PC-9 (cell line): ENCODE measurements around the gene AK9. TPM values are rescaled to one million over a fixed set of nuclear protein-coding genes. Genes with fewer than 3 reads are reported as not detected.
"Not testable (repeated sequence)": the region's sequence is repeated elsewhere in the genome, so short reads cannot be mapped to it uniquely, and the experiment has no call there.

Source experiments
- BruUV-seq: library from RNA; stranded (reverse); fragments of 400-500 nt; replicated peaks from 2 replicates; lab custom pipeline; 2021; lab: Mats Ljungman, UMichigan
- CTCF ChIA-PET: fragments of 300-600 bp; sonication (Branson Sonifier 250); formaldehyde crosslinking; loops from one replicate; lab custom pipeline; 2022; ENCODE audit warnings: antibody characterized with exemption; lab: Charles Lee
- POLR2A ChIA-PET: fragments of 300-600 bp; sonication (Branson Sonifier 250); formaldehyde crosslinking; loops from one replicate; lab custom pipeline; 2022; ENCODE audit warnings: antibody characterized with exemption; ENCODE audit not compliant: unreplicated experiment; lab: Charles Lee
- DNase-seq, 2 experiments: peaks; one replicate each; pipeline versions ENCODE4 v3.0.0 to v3.0.0-alpha.2; 2015 to 2022; ENCODE audit warnings: mixed read lengths in 1 of 2
- H2AFZ ChIP-seq: fragments of 200-600 bp; sonication (generic); 2 replicates; pipeline ENCODE4 v1.8.1; 2017; ENCODE audit warnings: antibody characterized with exemption
- H3F3A ChIP-seq: fragments of 200-600 bp; sonication (generic); 2 replicates; pipeline ENCODE4 v1.8.1; 2017; ENCODE audit warnings: antibody characterized with exemption, mild to moderate bottlenecking, low read depth; ENCODE audit not compliant: insufficient read depth
- H3K27ac ChIP-seq: fragments of 200-600 bp; sonication (generic); 2 replicates; pipeline ENCODE4 v1.6.1; 2016; ENCODE audit warnings: mixed run types
- H3K27me3 ChIP-seq: fragments of 200-600 bp; sonication (generic); 2 replicates; pipeline ENCODE4 v1.6.1; 2016; ENCODE audit warnings: low read depth, mixed run types; ENCODE audit not compliant: insufficient read depth
- H3K36me3 ChIP-seq: fragments of 200-600 bp; sonication (generic); 2 replicates; pipeline ENCODE4 v1.6.1; 2016; ENCODE audit warnings: low read depth, mixed run types
- H3K4me1 ChIP-seq: fragments of 200-600 bp; sonication (generic); replicated peaks from 2 replicates; pipeline ENCODE4 v1.6.1; 2016; ENCODE audit warnings: mixed run types; ENCODE audit not compliant: insufficient read depth
- H3K4me2 ChIP-seq: fragments of 200-600 bp; sonication (generic); 2 replicates; pipeline ENCODE4 v1.6.1; 2017; ENCODE audit warnings: mixed run types
- H3K4me3 ChIP-seq: fragments of 200-600 bp; sonication (generic); 2 replicates; pipeline ENCODE4 v1.6.1; 2016; ENCODE audit warnings: mixed run types
- H3K79me2 ChIP-seq: fragments of 200-600 bp; sonication (generic); 2 replicates; pipeline ENCODE4 v1.6.1; 2017; ENCODE audit warnings: low read depth, mixed run types
- H3K9me2 ChIP-seq: fragments of 200-600 bp; sonication (generic); 2 replicates; pipeline ENCODE4 v1.8.1; 2017; ENCODE audit warnings: mild to moderate bottlenecking; ENCODE audit not compliant: insufficient read depth
- H3K9me3 ChIP-seq: fragments of 200-600 bp; sonication (generic); 2 replicates; pipeline ENCODE4 v1.8.1; 2016; ENCODE audit warnings: low read depth; ENCODE audit not compliant: insufficient read depth
- H4K20me1 ChIP-seq: fragments of 200-600 bp; sonication (generic); 2 replicates; pipeline ENCODE4 v1.8.1; 2017; ENCODE audit not compliant: insufficient read depth
- EZH2 ChIP-seq: fragments of 200-600 bp; sonication (generic); IDR thresholded peaks from 2 replicates; pipeline ENCODE4 v1.8.0; 2017; ENCODE audit warnings: antibody characterized with exemption, low read depth
- intact Hi-C: fragments of 100-400 bp; cut with micrococcal nuclease; formaldehyde crosslinking; loops from one replicate; pipeline ENCODE4 v1.10.0; 2022; ENCODE audit not compliant: unreplicated experiment
- total RNA-seq: library from RNA; stranded (reverse); gene quantifications from 2 replicates; pipeline ENCODE4 v1.2.3, GENCODE V29; 2021
- TF ChIP-seq, protein P1 (sequence below): fragments of 200-600 bp; sonication (generic); conservative IDR thresholded peaks from 2 replicates; pipeline ENCODE4 v1.6.1; 2017; ENCODE audit warnings: mixed run types, antibody characterized with exemption, mild to moderate bottlenecking, moderate library complexity

AK9 gene
- total RNA-seq, 1 experiment from 2014 or later: 7.4 TPM

DNA sequence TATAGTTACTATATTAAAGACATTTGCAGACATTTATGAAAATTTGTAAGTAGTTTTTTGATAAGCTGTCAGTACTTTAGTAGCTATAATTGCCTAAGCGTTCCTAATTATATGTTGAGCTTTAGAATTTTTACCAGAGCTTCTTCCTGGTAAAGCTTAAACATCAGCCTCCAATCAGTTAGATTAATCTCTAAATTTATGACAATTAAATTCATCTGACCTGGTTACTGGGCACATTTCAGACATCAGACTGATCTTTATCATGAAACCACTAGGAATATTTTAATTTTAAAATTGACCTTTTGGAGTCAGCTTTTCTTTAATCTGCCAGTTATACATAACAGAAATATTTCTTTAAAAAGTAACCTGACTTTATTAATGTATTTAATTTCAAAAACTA, 23.6 kb upstream of the AK9 start:
- intact Hi-C loops: no loop called here
- POLR2A ChIA-PET: no interaction called here
- Histone ChIP-seq H4K20me1 (no peaks in the 10 kb centered on the region), H3K27me3 (no peaks in the 10 kb centered on the region), H3K79me2 (peaks cover 4% of the 10 kb centered on the region; the same call in 1 of the 2 replicates), H3K4me3 (no peak overlapping the region), H3K9me3 (no peaks in the 10 kb centered on the region), H3K4me2 (no peak overlapping the region), H3K36me3 (peaks cover 6% of the 10 kb centered on the region; the same call in 1 of the 2 replicates), H3K4me1 (no peaks in the 10 kb centered on the region), H3K27ac (no peak overlapping the region), H2AFZ (no peak overlapping the region), H3K9me2 (no peaks in the 10 kb centered on the region), H3F3A (no peaks in the 10 kb centered on the region)
- CTCF ChIA-PET: no interaction called here
- BruUV-seq: no TSS peak
- no peak for TF ChIP-seq EZH2
- no peak for DNase-seq

DNA sequence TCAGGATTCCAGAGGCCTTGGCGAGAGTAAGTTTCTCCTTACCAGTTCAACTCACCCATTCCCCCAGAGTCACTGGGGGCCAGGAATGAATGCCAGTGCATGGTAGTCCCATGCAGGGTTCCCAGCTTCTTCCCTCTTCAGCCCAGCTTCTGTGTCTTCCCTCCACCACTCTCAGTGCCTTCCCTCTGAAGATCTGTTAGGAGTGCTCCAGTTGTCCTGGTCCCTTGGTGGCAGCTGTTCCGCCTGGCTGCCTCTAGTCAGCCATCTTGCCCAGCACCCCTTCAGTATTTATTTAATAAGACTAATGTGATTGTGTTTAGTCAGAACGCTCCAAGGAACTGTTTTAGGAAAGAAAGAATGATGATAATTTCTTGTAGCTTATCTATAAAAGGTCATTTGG, 23.2 kb upstream of the AK9 start:
- no peak overlapping the region for H3K4me3 ChIP-seq
- no peaks in the 10 kb centered on the region for H3K4me1 ChIP-seq
- H3K27ac ChIP-seq: no peak overlapping the region
- no peak overlapping the region for H3K4me2 ChIP-seq
- no peak for DNase-seq
- no peaks in the 10 kb centered on the region for H3F3A ChIP-seq
- intact Hi-C loops: no loop called here
- BruUV-seq: no TSS peak
- no peaks in the 10 kb centered on the region for H3K27me3 ChIP-seq
- no peaks in the 10 kb centered on the region for H3K9me2 ChIP-seq
- no peaks in the 10 kb centered on the region for H4K20me1 ChIP-seq
- H2AFZ ChIP-seq: no peak overlapping the region
- H3K9me3 ChIP-seq: no peaks in the 10 kb centered on the region
- peaks cover 5% of the 10 kb centered on the region; the same call in 1 of the 2 replicates for H3K79me2 ChIP-seq
- ChIA-PET CTCF (no interaction called here), POLR2A (no interaction called here)
- H3K36me3 ChIP-seq: peaks cover 6% of the 10 kb centered on the region; the same call in 1 of the 2 replicates
- TF ChIP-seq EZH2: no peak
- TF ChIP-seq, protein P1, sequence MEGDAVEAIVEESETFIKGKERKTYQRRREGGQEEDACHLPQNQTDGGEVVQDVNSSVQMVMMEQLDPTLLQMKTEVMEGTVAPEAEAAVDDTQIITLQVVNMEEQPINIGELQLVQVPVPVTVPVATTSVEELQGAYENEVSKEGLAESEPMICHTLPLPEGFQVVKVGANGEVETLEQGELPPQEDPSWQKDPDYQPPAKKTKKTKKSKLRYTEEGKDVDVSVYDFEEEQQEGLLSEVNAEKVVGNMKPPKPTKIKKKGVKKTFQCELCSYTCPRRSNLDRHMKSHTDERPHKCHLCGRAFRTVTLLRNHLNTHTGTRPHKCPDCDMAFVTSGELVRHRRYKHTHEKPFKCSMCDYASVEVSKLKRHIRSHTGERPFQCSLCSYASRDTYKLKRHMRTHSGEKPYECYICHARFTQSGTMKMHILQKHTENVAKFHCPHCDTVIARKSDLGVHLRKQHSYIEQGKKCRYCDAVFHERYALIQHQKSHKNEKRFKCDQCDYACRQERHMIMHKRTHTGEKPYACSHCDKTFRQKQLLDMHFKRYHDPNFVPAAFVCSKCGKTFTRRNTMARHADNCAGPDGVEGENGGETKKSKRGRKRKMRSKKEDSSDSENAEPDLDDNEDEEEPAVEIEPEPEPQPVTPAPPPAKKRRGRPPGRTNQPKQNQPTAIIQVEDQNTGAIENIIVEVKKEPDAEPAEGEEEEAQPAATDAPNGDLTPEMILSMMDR: no peak

DNA sequence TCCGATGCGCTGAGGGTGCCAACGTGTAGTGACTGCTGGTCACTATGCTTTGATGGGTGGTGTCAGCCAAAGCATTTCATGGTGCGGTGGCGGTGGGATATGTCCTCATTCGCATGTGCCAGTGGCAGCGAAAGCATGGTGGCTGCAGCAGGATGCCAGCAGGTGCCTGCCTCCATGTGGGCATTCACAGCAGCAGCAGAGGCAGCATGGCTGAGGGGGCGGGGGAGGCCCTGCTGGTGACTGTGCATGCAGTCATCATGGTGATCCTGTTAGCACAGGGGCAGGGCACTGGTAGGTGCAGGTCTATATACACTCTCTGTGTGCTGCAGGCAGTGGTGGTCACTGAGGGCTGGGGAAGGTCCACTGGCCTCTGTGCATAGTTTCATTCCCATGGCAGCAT, 22.1 kb upstream of the AK9 start:
- DNase-seq: no peak
- peaks cover 8% of the 10 kb centered on the region; the same call in 1 of the 2 replicates for H3K79me2 ChIP-seq
- peaks cover 6% of the 10 kb centered on the region; the same call in 1 of the 2 replicates for H3K36me3 ChIP-seq
- no peak for TF ChIP-seq EZH2
- H3K9me3 ChIP-seq: no peaks in the 10 kb centered on the region
- no peaks in the 10 kb centered on the region for H3K9me2 ChIP-seq
- H4K20me1 ChIP-seq: no peaks in the 10 kb centered on the region
- ChIA-PET POLR2A (no interaction called here), CTCF (interaction anchor here (1.2 kb wide), 1 partner anchor 327 kb away, joined by 3 read pairs; no protein-coding TSS in a partner anchor)
- H3K4me3 ChIP-seq: no peak overlapping the region
- no peaks in the 10 kb centered on the region for H3K27me3 ChIP-seq
- H3F3A ChIP-seq: no peaks in the 10 kb centered on the region
- H3K27ac ChIP-seq: no peak overlapping the region
- intact Hi-C loops: no loop called here
- no peak overlapping the region for H3K4me2 ChIP-seq
- H2AFZ ChIP-seq: no peak overlapping the region
- no TSS peak for BruUV-seq
- H3K4me1 ChIP-seq: no peaks in the 10 kb centered on the region

DNA sequence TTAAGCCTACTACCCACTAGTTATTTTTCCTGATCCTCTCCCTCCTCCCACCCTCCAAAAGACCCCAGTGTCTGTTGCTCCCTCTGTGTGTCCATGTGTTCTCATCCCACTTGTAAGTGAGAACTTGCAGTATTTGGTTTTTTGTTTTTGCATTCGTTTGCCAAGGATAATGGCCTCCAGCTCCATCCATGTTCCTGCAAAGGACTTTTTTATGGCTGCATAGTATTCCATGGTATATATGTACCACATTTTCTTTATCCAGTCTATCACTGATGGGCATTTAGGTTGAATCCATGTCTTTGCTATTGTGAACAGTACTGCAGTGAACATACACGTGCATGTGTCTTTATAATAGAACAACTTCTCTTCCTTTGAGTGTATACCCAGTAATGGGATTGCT, 17.1 kb upstream of the AK9 start:
- H4K20me1 ChIP-seq, H3F3A ChIP-seq, POLR2A ChIA-PET, H3K9me3 ChIP-seq, H3K27me3 ChIP-seq, intact Hi-C loops, BruUV-seq, DNase-seq, H3K4me1 ChIP-seq, H3K4me3 ChIP-seq, H3K27ac ChIP-seq, H3K9me2 ChIP-seq, H2AFZ ChIP-seq, CTCF ChIA-PET, H3K4me2 ChIP-seq, H3K36me3 ChIP-seq: not testable (repeated sequence)
- peaks cover 12% of the 10 kb centered on the region; the same call in 1 of the 2 replicates for H3K79me2 ChIP-seq
